Liver (tissue), 3 donors: Measurements from ENCODE around the gene FMO4.

Source experiments
- FOXA1 ChIP-seq: IDR thresholded peaks from 2 replicates; pipeline ENCODE4 v1.6.1; 2016; ENCODE audit warnings: antibody characterized with exemption
- GABPA ChIP-seq, 2 donors: IDR thresholded peaks in 1 of 2; conservative IDR thresholded peaks in 1 of 2; 2 replicates each; pipeline ENCODE4 v1.6.1; 2016; ENCODE audit warnings: antibody characterized with exemption in 2 of 2, mild to moderate bottlenecking in 1 of 2, moderate library complexity in 1 of 2
- JUND ChIP-seq, 2 donors: IDR thresholded peaks; 2 replicates each; pipeline ENCODE4 v1.6.1; 2016; ENCODE audit warnings: antibody characterized with exemption in 2 of 2
- NR2F2 ChIP-seq: IDR thresholded peaks from 2 replicates; pipeline ENCODE4 v1.6.1; 2016; ENCODE audit warnings: antibody characterized with exemption
- RAD21 ChIP-seq, 2 donors: IDR thresholded peaks; 2 replicates each; pipeline ENCODE4 v1.6.1; 2016; ENCODE audit warnings: antibody characterized with exemption in 2 of 2, mild to moderate bottlenecking in 2 of 2
- RXRA ChIP-seq, 2 donors: IDR thresholded peaks; 2 replicates each; pipeline ENCODE4 v1.6.1; 2017 to 2018; ENCODE audit warnings: antibody characterized with exemption in 2 of 2, mild to moderate bottlenecking in 1 of 2
- SP1 ChIP-seq: IDR thresholded peaks from 2 replicates; pipeline ENCODE4 v1.6.1; 2018; ENCODE audit warnings: antibody characterized with exemption, mild to moderate bottlenecking
- TAF1 ChIP-seq: conservative IDR thresholded peaks from 2 replicates; pipeline ENCODE4 v1.6.1; 2016; ENCODE audit warnings: antibody characterized with exemption, mild to moderate bottlenecking
- YY1 ChIP-seq: IDR thresholded peaks from 2 replicates; pipeline ENCODE4 v1.6.1; 2016; ENCODE audit warnings: antibody characterized with exemption, mild to moderate bottlenecking
- TF ChIP-seq, protein P1 (sequence below): IDR thresholded peaks from 2 replicates; pipeline ENCODE4 v1.6.1; 2016; ENCODE audit warnings: antibody characterized with exemption
- TF ChIP-seq, protein P2 (sequence below): fragments of 150-350 bp; IDR thresholded peaks from 2 replicates; pipeline ENCODE4 v1.5.1; 2017; ENCODE audit warnings: improper control_type of control experiment, low read depth, low read length; ENCODE audit not compliant: missing input control
- TF ChIP-seq, protein P3 (sequence below): IDR thresholded peaks from 2 replicates; pipeline ENCODE4 v1.6.1; 2016; ENCODE audit warnings: antibody characterized with exemption
- TF ChIP-seq, protein P4 (sequence below): IDR thresholded peaks from 2 replicates; pipeline ENCODE4 v1.6.1; 2016; ENCODE audit warnings: antibody characterized with exemption, mild to moderate bottlenecking
- donor health status: healthy.
- donor health status: healthy.

DNA sequence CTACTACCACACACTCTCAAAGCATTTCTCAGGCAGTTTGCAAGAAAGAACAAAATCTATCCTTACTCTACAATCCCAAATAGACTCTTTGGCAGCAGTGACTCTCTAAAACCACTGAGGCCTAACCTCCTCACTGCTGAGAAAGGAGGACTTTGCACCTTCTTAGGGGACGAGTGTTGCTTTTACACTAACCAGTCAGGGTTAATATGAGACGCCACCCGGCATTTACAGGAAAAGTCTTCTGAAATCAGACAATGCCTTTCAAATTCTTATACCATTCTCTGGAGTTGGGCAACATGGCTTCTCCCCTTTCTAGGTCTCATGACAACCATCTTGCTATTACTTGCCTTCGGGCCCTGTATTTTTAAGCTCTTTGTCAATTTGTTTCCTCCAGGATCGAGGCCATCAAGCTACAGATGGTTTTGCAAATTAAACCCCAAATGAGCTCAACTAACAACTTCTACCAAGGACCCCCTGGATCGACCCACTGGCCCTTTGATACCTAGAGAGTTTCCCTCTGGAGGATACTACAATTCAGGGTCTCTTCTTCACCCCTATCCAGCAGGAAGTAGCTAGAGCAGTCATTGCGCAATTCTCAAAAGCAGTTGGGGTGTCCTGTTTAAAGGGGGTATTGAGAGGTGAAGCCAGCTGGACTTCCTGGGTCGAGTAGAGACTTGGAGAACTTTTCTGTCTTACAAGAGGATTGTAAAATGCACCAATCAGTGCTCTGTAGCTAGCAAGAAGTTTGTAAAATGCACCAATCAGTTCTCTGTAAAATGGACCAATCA lies 2.0 kb upstream of the FMO4 start:
- TF ChIP-seq, protein P1, sequence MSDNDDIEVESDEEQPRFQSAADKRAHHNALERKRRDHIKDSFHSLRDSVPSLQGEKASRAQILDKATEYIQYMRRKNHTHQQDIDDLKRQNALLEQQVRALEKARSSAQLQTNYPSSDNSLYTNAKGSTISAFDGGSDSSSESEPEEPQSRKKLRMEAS, result no peak
- TF ChIP-seq, protein P2, sequence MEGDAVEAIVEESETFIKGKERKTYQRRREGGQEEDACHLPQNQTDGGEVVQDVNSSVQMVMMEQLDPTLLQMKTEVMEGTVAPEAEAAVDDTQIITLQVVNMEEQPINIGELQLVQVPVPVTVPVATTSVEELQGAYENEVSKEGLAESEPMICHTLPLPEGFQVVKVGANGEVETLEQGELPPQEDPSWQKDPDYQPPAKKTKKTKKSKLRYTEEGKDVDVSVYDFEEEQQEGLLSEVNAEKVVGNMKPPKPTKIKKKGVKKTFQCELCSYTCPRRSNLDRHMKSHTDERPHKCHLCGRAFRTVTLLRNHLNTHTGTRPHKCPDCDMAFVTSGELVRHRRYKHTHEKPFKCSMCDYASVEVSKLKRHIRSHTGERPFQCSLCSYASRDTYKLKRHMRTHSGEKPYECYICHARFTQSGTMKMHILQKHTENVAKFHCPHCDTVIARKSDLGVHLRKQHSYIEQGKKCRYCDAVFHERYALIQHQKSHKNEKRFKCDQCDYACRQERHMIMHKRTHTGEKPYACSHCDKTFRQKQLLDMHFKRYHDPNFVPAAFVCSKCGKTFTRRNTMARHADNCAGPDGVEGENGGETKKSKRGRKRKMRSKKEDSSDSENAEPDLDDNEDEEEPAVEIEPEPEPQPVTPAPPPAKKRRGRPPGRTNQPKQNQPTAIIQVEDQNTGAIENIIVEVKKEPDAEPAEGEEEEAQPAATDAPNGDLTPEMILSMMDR, result no peak
- TF ChIP-seq YY1, result no peak
- TF ChIP-seq FOXA1, result no peak
- no peak for TF ChIP-seq SP1
- TF ChIP-seq, protein P3, sequence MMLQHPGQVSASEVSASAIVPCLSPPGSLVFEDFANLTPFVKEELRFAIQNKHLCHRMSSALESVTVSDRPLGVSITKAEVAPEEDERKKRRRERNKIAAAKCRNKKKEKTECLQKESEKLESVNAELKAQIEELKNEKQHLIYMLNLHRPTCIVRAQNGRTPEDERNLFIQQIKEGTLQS, result no peak
- no peak for TF ChIP-seq RXRA (IDR thresholded peaks at IDR 0.05)
- TF ChIP-seq NR2F2, result no peak
- TF ChIP-seq JUND (IDR thresholded peaks at IDR 0.05), result no peak
- no peak for TF ChIP-seq TAF1
- no peak for TF ChIP-seq GABPA (IDR thresholded peaks at IDR 0.05 in 1 of 2, conservative IDR thresholded peaks at IDR 0.05 in 1 of 2)
- TF ChIP-seq, protein P4, sequence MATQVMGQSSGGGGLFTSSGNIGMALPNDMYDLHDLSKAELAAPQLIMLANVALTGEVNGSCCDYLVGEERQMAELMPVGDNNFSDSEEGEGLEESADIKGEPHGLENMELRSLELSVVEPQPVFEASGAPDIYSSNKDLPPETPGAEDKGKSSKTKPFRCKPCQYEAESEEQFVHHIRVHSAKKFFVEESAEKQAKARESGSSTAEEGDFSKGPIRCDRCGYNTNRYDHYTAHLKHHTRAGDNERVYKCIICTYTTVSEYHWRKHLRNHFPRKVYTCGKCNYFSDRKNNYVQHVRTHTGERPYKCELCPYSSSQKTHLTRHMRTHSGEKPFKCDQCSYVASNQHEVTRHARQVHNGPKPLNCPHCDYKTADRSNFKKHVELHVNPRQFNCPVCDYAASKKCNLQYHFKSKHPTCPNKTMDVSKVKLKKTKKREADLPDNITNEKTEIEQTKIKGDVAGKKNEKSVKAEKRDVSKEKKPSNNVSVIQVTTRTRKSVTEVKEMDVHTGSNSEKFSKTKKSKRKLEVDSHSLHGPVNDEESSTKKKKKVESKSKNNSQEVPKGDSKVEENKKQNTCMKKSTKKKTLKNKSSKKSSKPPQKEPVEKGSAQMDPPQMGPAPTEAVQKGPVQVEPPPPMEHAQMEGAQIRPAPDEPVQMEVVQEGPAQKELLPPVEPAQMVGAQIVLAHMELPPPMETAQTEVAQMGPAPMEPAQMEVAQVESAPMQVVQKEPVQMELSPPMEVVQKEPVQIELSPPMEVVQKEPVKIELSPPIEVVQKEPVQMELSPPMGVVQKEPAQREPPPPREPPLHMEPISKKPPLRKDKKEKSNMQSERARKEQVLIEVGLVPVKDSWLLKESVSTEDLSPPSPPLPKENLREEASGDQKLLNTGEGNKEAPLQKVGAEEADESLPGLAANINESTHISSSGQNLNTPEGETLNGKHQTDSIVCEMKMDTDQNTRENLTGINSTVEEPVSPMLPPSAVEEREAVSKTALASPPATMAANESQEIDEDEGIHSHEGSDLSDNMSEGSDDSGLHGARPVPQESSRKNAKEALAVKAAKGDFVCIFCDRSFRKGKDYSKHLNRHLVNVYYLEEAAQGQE, result no peak
- TF ChIP-seq RAD21 (IDR thresholded peaks at IDR 0.05), result no peak
